Vagina (tissue), 2 donors: ENCODE measurements around the gene HTATIP2.

Experiments used
- CTCF ChIP-seq, 3 experiments: fragments of 450-650 bp in 2 of 3; fragments of 200-600 bp in 1 of 3; sonication (generic) in 1 of 3; IDR thresholded peaks; one replicate each; pipeline ENCODE4 v1.5.1; 2017 to 2019; ENCODE audit warnings: antibody characterized with exemption in 3 of 3, mild to moderate bottlenecking in 2 of 3, moderate library complexity in 2 of 3
- POLR2A ChIP-seq, 2 donors: fragments of 450-650 bp; IDR thresholded peaks; one replicate each; pipeline ENCODE4 v1.6.1; 2017; ENCODE audit warnings: antibody characterized with exemption in 2 of 2, mild to moderate bottlenecking in 2 of 2, moderate library complexity in 2 of 2
- POLR2AphosphoS5 ChIP-seq, 2 donors: sonication (generic); formaldehyde crosslinking; IDR thresholded peaks; one replicate each; pipeline ENCODE4 v1.9.0; 2017; ENCODE audit warnings: antibody characterized with exemption in 2 of 2, mild to moderate bottlenecking in 2 of 2, low read depth in 1 of 2; ENCODE audit not compliant: insufficient read depth in 1 of 2

- TF ChIP-seq CTCF (IDR thresholded peaks at IDR 0.05), result no peak
- no peak for TF ChIP-seq POLR2AphosphoS5 (IDR thresholded peaks at IDR 0.05; ENCODE audit: insufficient read depth in 1 of 2, low read depth in 1 of 2)
- no peak for TF ChIP-seq POLR2A (IDR thresholded peaks at IDR 0.05)
Observed at GRCh38 chr11:20376162-20376730, 12.7 kb downstream of the HTATIP2 start.
